Measurements from ENCODE around the gene CD209.

CD209 gene

DNA sequence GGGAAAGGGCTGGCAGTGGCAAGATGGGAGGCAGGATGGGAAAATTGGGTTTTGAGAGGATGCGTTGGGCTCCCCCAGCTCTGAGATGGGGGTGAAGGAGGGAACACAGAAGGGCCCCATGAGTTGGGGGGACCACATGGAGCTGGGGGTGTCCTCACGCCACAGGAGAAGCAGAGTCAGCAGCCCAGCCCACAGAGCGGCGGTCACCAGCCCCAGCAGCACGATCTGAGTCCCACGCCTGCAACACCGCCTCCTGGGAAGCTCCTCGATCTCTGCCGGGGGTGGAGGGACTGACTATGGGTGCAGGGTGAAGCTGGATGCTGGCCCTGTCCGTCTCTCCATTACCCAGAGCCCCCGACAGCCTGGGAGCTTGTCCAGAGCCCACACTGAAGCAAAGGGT is 48.8 kb downstream of the CD209 start:
- TF ChIP-seq, protein P1, sequence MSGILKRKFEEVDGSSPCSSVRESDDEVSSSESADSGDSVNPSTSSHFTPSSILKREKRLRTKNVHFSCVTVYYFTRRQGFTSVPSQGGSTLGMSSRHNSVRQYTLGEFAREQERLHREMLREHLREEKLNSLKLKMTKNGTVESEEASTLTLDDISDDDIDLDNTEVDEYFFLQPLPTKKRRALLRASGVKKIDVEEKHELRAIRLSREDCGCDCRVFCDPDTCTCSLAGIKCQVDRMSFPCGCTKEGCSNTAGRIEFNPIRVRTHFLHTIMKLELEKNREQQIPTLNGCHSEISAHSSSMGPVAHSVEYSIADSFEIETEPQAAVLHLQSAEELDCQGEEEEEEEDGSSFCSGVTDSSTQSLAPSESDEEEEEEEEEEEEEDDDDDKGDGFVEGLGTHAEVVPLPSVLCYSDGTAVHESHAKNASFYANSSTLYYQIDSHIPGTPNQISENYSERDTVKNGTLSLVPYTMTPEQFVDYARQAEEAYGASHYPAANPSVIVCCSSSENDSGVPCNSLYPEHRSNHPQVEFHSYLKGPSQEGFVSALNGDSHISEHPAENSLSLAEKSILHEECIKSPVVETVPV (CRISPR knock-in tag; IDR thresholded peaks at IDR 0.05): no peak
- peak; percentile 15; the same call in 1 of the 3 replicates for ATAC-seq

DNA sequence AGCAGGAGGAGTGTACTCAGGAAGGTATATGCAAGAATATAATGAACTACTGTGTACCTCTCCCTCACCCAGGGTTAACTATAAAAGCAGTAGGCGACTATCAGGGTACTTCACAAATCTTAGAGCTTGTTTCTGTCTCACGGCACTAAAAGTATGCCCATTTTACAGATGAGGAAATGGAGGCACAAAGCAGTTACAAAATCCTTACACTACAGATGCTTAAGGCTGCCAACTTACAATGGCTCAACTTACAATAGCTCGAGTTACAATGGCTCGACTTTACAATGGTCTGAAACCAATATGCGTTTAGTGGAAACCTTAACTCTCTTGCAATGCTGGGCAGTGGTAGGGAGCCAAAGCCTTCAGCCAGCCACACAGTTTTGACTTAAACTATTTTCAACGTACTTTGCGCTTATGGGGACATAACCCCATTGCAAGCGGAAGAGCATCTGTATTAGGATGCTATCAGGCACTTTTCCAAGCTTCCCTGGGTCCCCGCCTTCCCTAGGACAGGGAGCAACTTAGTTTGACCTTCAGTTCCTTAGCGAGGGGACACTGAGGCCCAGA is 49.5 kb downstream of the CD209 start:
- no peak; the same call in 2 of the 3 replicates for ATAC-seq
- no peak for TF ChIP-seq ESRRG (CRISPR knock-in tag; IDR thresholded peaks at IDR 0.05)
- TF ChIP-seq, protein P2, sequence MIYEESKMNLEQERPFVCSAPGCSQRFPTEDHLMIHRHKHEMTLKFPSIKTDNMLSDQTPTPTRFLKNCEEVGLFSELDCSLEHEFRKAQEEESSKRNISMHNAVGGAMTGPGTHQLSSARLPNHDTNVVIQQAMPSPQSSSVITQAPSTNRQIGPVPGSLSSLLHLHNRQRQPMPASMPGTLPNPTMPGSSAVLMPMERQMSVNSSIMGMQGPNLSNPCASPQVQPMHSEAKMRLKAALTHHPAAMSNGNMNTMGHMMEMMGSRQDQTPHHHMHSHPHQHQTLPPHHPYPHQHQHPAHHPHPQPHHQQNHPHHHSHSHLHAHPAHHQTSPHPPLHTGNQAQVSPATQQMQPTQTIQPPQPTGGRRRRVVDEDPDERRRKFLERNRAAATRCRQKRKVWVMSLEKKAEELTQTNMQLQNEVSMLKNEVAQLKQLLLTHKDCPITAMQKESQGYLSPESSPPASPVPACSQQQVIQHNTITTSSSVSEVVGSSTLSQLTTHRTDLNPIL (CRISPR knock-in tag; IDR thresholded peaks at IDR 0.05; ENCODE audit: low read depth): no peak
- no peak for TF ChIP-seq ZFP30 (CRISPR knock-in tag; IDR thresholded peaks at IDR 0.05)
- TF ChIP-seq SNAI2 (CRISPR knock-in tag; IDR thresholded peaks at IDR 0.05): no peak
- no peak for TF ChIP-seq ARNTL (CRISPR knock-in tag; IDR thresholded peaks at IDR 0.05; ENCODE audit: borderline replicate concordance, low read depth)
- TF ChIP-seq, protein P3, sequence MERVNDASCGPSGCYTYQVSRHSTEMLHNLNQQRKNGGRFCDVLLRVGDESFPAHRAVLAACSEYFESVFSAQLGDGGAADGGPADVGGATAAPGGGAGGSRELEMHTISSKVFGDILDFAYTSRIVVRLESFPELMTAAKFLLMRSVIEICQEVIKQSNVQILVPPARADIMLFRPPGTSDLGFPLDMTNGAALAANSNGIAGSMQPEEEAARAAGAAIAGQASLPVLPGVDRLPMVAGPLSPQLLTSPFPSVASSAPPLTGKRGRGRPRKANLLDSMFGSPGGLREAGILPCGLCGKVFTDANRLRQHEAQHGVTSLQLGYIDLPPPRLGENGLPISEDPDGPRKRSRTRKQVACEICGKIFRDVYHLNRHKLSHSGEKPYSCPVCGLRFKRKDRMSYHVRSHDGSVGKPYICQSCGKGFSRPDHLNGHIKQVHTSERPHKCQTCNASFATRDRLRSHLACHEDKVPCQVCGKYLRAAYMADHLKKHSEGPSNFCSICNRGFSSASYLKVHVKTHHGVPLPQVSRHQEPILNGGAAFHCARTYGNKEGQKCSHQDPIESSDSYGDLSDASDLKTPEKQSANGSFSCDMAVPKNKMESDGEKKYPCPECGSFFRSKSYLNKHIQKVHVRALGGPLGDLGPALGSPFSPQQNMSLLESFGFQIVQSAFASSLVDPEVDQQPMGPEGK (CRISPR knock-in tag; IDR thresholded peaks at IDR 0.05; ENCODE audit: borderline replicate concordance): no peak
- TF ChIP-seq, protein P4, sequence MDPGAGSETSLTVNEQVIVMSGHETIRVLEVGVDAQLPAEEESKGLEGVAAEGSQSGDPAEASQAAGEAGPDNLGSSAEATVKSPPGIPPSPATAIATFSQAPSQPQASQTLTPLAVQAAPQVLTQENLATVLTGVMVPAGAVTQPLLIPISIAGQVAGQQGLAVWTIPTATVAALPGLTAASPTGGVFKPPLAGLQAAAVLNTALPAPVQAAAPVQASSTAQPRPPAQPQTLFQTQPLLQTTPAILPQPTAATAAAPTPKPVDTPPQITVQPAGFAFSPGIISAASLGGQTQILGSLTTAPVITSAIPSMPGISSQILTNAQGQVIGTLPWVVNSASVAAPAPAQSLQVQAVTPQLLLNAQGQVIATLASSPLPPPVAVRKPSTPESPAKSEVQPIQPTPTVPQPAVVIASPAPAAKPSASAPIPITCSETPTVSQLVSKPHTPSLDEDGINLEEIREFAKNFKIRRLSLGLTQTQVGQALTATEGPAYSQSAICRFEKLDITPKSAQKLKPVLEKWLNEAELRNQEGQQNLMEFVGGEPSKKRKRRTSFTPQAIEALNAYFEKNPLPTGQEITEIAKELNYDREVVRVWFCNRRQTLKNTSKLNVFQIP (CRISPR knock-in tag; IDR thresholded peaks at IDR 0.05; ENCODE audit: borderline replicate concordance, low read depth): no peak
- no peak for TF ChIP-seq GLIS3 (CRISPR knock-in tag; IDR thresholded peaks at IDR 0.05)
- TF ChIP-seq ZNF565 (CRISPR knock-in tag; conservative IDR thresholded peaks at IDR 0.05; ENCODE audit: low read depth): no peak
- TF ChIP-seq TCF4 (CRISPR knock-in tag; IDR thresholded peaks at IDR 0.05; ENCODE audit: borderline replicate concordance): no peak
- TF ChIP-seq PPARA (CRISPR knock-in tag; IDR thresholded peaks at IDR 0.05; ENCODE audit: borderline replicate concordance): no peak
- no peak for TF ChIP-seq ZFP3 (CRISPR knock-in tag; IDR thresholded peaks at IDR 0.05)
- no peak for TF ChIP-seq RARB (CRISPR knock-in tag; IDR thresholded peaks at IDR 0.05)
- no peak for TF ChIP-seq ZNF70 (CRISPR knock-in tag; IDR thresholded peaks at IDR 0.05)
- TF ChIP-seq, protein P5, sequence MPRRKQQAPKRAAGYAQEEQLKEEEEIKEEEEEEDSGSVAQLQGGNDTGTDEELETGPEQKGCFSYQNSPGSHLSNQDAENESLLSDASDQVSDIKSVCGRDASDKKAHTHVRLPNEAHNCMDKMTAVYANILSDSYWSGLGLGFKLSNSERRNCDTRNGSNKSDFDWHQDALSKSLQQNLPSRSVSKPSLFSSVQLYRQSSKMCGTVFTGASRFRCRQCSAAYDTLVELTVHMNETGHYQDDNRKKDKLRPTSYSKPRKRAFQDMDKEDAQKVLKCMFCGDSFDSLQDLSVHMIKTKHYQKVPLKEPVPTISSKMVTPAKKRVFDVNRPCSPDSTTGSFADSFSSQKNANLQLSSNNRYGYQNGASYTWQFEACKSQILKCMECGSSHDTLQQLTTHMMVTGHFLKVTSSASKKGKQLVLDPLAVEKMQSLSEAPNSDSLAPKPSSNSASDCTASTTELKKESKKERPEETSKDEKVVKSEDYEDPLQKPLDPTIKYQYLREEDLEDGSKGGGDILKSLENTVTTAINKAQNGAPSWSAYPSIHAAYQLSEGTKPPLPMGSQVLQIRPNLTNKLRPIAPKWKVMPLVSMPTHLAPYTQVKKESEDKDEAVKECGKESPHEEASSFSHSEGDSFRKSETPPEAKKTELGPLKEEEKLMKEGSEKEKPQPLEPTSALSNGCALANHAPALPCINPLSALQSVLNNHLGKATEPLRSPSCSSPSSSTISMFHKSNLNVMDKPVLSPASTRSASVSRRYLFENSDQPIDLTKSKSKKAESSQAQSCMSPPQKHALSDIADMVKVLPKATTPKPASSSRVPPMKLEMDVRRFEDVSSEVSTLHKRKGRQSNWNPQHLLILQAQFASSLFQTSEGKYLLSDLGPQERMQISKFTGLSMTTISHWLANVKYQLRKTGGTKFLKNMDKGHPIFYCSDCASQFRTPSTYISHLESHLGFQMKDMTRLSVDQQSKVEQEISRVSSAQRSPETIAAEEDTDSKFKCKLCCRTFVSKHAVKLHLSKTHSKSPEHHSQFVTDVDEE (CRISPR knock-in tag; IDR thresholded peaks at IDR 0.05): no peak
- TF ChIP-seq ISL1 (CRISPR knock-in tag; IDR thresholded peaks at IDR 0.05): no peak
- no peak for TF ChIP-seq BACH2 (CRISPR knock-in tag; IDR thresholded peaks at IDR 0.05; ENCODE audit: borderline replicate concordance)
- TF ChIP-seq TOX (CRISPR knock-in tag; IDR thresholded peaks at IDR 0.05; ENCODE audit: borderline replicate concordance): no peak
- TF ChIP-seq OSR1 (CRISPR knock-in tag; IDR thresholded peaks at IDR 0.05): no peak
- no peak for TF ChIP-seq CSDC2 (CRISPR knock-in tag; IDR thresholded peaks at IDR 0.05)

DNA sequence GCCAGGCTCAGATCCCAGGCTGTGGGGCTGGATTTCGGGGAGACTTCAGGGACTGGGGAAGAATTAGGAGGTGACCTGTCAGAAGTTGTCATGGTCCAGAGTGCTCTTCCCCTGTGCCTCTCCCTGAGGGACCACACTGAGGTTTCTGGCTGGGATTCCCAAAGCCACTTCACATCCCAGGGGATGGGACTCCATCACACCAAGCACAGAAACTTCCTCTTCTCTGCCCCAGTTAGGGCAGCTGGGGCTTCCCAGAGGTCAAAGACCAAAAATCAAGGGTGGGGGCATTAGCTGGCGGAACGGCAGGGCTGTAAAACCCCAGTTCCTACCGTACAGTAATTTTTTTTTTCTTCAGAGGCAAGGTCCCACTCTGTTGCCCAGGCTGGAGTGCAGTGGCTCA is 52.8 kb downstream of the CD209 start:
- ATAC-seq: no peak
- TF ChIP-seq RARB (CRISPR knock-in tag; IDR thresholded peaks at IDR 0.05) (no peak), ZNF70 (CRISPR knock-in tag; IDR thresholded peaks at IDR 0.05) (no peak), TOX (CRISPR knock-in tag; IDR thresholded peaks at IDR 0.05; ENCODE audit: borderline replicate concordance) (no peak), CSDC2 (CRISPR knock-in tag; IDR thresholded peaks at IDR 0.05) (no peak), ZFP3 (CRISPR knock-in tag; IDR thresholded peaks at IDR 0.05) (no peak), PPARA (CRISPR knock-in tag; IDR thresholded peaks at IDR 0.05; ENCODE audit: borderline replicate concordance) (no peak), ZNF8 (CRISPR knock-in tag; IDR thresholded peaks at IDR 0.05) (no peak), ZFP30 (CRISPR knock-in tag; IDR thresholded peaks at IDR 0.05) (no peak), TCF4 (CRISPR knock-in tag; IDR thresholded peaks at IDR 0.05; ENCODE audit: borderline replicate concordance) (no peak), GLIS3 (CRISPR knock-in tag; IDR thresholded peaks at IDR 0.05) (no peak), OSR1 (CRISPR knock-in tag; IDR thresholded peaks at IDR 0.05) (no peak), ESRRG (CRISPR knock-in tag; IDR thresholded peaks at IDR 0.05) (no peak)
- TF ChIP-seq, protein P4 (CRISPR knock-in tag; IDR thresholded peaks at IDR 0.05; ENCODE audit: borderline replicate concordance, low read depth): no peak
- TF ChIP-seq, protein P3 (CRISPR knock-in tag; IDR thresholded peaks at IDR 0.05; ENCODE audit: borderline replicate concordance): no peak
- TF ChIP-seq, protein P2 (CRISPR knock-in tag; IDR thresholded peaks at IDR 0.05; ENCODE audit: low read depth): no peak
